Measurements from ENCODE around the gene ADCY5. TPM values are rescaled to one million over a fixed set of nuclear protein-coding genes. Genes with fewer than 3 reads are reported as not detected.

Gene ADCY5
- total RNA-seq, 4 donors from 2014 or later: 0.46 to 3.5 (median 1.3) TPM

DNA sequence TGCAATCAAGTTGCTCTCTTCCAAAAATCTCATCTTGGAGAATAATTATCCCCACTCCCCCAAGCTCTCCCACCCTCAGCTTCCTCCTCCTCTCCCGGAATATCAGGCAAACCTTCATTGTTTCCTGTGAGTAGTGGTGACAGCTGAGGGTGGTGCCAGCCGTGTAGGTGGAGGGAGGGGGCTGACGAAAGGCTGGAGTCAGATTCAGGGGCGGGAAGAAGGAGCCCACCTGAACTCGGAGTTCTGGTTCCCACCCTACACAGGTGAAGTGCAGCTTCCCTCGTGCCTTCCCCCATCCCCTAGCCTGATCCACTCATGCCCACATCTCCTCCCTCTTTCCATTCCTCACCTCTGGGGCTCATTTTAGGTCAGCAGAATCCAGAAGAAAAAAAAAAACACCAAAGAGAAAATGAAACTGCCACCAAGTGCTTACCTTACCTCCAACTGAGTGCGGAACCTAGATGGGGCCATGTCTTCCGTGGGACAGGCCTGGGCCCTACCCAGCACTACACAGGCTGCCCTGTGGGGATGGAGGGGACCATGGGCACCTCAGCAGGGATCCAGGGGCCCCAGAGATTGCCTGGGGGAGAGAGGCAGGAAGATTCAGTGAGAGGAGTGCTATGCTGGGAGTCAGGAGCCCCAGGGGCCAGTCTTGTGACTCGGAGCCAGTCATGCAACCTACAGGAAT is 81.3 kb downstream of the ADCY5 start:
- WGBS, 2 donors: 74 to 78% methylated on average over 9 of the region's 9 CpGs
- intact Hi-C loops (cut with DNase I; ENCODE audit: low total_unique reads): no loop called here
- no peak for DNase-seq (ENCODE audit: low spot score in 2 of 2)
- no peak for TF ChIP-seq POLR2A (IDR thresholded peaks at IDR 0.05)
- TF ChIP-seq, protein P1, sequence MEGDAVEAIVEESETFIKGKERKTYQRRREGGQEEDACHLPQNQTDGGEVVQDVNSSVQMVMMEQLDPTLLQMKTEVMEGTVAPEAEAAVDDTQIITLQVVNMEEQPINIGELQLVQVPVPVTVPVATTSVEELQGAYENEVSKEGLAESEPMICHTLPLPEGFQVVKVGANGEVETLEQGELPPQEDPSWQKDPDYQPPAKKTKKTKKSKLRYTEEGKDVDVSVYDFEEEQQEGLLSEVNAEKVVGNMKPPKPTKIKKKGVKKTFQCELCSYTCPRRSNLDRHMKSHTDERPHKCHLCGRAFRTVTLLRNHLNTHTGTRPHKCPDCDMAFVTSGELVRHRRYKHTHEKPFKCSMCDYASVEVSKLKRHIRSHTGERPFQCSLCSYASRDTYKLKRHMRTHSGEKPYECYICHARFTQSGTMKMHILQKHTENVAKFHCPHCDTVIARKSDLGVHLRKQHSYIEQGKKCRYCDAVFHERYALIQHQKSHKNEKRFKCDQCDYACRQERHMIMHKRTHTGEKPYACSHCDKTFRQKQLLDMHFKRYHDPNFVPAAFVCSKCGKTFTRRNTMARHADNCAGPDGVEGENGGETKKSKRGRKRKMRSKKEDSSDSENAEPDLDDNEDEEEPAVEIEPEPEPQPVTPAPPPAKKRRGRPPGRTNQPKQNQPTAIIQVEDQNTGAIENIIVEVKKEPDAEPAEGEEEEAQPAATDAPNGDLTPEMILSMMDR (IDR thresholded peaks at IDR 0.05): no peak
- no peak overlapping the region for H3K4me3 ChIP-seq (ENCODE audit: low read depth, poor library complexity, severe bottlenecking)

DNA sequence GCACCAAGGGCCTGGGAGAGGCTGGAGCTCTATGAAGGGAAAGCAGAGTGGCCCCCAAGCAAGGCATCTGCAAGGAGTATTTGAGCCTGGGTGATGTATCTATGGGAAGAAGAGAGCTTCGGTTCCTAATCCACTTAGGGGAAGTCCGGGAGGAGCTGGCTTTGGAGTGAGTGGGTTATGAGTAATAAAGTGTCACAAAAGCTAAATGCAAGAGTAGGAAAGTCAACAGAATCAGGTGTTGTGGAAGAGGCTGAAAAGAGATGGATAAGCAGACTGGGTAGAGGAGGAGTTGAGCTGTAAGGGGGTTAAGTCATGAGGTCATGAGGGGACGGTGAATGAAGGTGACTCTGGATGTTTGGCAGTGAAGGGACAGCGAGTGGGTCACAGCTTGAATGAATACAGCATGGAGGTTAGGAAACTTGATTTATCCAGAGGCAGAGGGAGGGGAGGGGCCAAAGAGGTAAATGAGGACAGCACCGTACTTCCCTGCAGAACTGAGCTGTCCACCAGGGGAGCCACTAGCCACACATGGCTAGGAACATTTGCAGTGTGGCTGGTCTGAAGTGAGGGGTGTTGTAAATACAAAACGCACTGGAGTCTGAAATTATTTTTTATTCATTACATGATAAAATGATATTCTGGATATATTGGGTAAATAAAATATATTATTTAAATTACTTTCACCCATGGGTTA is 83.3 kb downstream of the ADCY5 start:
- no peak for DNase-seq (ENCODE audit: low spot score in 2 of 2)
- no peak overlapping the region for H3K4me3 ChIP-seq (ENCODE audit: low read depth, poor library complexity, severe bottlenecking)
- 68 to 73% methylated on average over 6 of the region's 6 CpGs for WGBS, 2 donors
- intact Hi-C loops (cut with DNase I; ENCODE audit: low total_unique reads): no loop called here
- TF ChIP-seq POLR2A (IDR thresholded peaks at IDR 0.05): no peak
- TF ChIP-seq, protein P1 (IDR thresholded peaks at IDR 0.05): no peak

DNA sequence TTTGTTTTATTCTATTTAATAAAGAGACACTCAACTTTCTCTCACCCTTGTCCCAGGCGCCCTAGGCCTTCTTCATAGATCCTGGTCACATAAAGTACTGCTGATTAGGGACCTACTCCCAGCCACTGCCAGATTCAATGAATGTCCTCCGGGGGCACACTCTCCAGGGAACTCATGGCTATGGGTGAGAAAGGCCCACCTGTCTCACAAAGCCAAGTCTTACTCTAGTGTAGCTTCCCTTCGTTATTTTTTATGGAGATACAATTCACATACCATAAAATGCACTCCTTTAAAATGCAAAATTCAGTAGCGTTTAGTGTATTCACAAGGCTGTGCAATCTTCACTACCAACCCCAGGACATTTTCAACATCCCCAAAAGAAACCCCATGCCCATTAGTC is 87.8 kb downstream of the ADCY5 start:
- intact Hi-C loops (cut with DNase I; ENCODE audit: low total_unique reads): no loop called here
- TF ChIP-seq, protein P1 (IDR thresholded peaks at IDR 0.05): no peak
- no peak for TF ChIP-seq POLR2A (IDR thresholded peaks at IDR 0.05)
- WGBS, 2 donors: 73 to 74% methylated on average over 4 of the region's 4 CpGs
- H3K4me3 ChIP-seq (ENCODE audit: low read depth, poor library complexity, severe bottlenecking): no peak overlapping the region
- no peak for DNase-seq (ENCODE audit: low spot score in 2 of 2)

DNA sequence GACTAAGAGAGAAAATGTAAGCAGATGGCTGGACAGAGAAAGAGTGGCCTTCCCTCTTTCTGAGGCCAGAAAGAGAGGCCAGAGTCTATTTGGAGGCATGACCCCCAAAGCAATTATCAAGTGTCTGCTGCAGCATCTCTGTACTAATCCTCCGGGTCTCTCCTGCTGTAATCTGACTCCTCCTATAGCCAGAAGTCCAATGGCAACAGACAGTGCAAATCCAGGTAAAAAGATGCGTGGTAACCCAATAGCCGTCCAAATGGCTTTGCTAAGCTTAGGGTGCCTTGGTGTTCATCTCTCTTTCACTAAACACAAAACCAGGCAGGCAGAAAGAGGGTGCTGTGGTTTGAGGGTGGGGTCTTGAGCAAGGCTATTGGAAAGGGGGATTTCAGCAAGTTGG is 91.6 kb downstream of the ADCY5 start:
- no peak overlapping the region for H3K4me3 ChIP-seq (ENCODE audit: low read depth, poor library complexity, severe bottlenecking)
- WGBS, 2 donors: 70 to 71% methylated on average over 3 of the region's 3 CpGs
- TF ChIP-seq, protein P1 (IDR thresholded peaks at IDR 0.05): no peak
- TF ChIP-seq POLR2A (IDR thresholded peaks at IDR 0.05): no peak
- DNase-seq (ENCODE audit: low spot score in 2 of 2): no peak
- intact Hi-C loops (cut with DNase I; ENCODE audit: low total_unique reads): no loop called here

DNA sequence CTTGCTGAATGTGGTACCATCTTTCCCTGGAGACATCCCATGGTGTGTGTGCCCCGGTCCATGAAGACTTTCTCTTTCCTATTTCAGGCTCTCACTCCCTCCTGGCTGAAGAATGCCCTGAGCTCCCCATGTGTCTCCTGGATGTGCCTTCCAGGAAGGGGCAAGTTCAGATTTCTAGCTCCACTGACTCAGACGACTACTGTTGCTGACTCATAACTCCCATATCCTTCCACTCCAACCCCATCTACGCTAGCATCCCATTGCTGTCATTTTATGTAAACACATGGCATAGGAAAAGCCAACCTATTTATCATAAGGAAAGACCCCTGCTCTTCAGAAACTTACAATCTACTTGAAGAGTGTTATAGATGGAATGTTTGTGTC is 95.0 kb downstream of the ADCY5 start:
- no peak for DNase-seq (ENCODE audit: low spot score in 2 of 2)
- TF ChIP-seq, protein P1 (IDR thresholded peaks at IDR 0.05): no peak
- no peak for TF ChIP-seq POLR2A (IDR thresholded peaks at IDR 0.05)
- H3K4me3 ChIP-seq (ENCODE audit: low read depth, poor library complexity, severe bottlenecking): no peak overlapping the region
- WGBS, 2 donors: 79 to 82% methylated on average over 3 of the region's 3 CpGs
- intact Hi-C loops (cut with DNase I; ENCODE audit: low total_unique reads): no loop called here

Measured in lower leg skin (tissue), 4 donors.